ENCODE results near the gene ANKRD63. TPM values are rescaled to one million over a fixed set of nuclear protein-coding genes. Genes with fewer than 3 reads are reported as not detected.

Gene ANKRD63
- polyA plus RNA-seq, 4 donors: 0.11 to 0.56 (median 0.48) TPM; not detected in 1

DNA sequence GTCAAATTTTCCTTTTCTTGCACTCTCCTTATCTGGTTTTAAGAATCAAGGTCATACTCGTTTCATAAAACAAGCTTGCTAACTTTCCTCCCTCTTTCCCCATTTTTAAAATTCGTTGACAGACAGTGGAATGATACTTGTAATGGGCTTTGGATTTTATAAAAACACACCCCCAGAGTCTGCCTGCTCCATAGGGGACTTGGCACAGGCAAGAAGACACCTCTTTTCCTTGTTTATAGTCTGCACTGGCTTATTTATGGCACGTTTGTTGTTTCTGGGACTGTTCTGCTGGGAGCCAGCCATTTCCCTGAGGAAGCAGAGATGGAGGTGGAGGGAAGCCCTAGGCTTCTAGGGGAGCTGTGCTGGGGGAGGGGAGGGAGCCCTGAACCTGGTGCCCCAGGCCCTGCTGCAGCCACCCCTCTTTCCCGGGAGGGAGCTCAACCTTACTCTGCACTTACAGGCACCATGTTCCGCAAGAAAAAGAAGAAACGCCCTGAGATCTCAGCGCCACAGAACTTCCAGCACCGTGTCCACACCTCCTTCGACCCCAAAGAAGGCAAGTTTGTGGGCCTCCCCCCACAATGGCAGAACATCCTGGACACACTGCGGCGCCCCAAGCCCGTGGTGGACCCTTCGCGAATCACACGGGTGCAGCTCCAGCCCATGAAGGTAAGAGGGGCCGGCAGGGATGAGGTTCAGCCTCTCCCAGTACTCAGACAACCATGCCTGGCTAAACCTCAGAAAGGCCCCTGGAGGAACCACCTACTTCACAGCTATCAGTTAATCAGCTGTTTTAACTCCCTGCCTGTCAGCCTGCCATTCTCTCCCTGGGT lies 18.3 kb downstream of the ANKRD63 start:
- no peak for DNase-seq (ENCODE audit: low read depth in 4 of 4, low spot score in 2 of 4)

DNA sequence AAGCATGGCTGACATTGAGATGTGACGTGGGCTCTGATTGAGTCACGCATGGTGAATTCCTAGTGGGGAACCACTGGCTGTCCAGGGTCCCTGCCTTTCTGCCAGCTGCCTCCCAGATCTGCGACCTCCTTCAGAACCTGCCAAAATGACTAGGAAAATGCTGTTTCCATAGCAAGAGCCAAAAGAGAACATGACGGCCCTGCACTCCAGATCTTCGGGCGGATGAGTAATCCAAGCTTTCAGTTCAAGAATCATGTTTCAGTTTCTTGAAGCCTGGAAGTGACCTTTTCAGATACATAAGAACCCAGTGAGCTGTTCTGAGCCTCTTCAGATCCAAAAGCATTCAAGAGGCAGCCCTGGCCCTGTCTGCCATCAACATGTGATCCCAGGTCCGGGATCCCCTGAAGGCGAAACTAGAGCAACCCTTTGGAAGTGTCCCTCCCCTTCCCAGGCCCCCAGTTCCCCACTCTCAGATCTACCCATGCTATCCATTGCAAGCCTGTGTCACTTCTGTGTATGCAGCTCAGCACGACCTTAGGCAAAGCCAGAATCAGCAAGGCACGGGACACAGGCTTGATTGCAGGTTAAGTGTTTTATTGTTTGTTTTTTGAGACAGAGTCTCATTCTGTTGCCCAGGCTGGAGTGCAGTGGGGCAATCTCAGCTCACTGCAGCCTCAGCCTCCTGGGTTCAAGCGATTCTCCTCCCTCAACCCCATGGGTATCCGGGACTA lies 19.7 kb downstream of the ANKRD63 start:
- no peak for DNase-seq (ENCODE audit: low read depth in 4 of 4, low spot score in 2 of 4)

DNA sequence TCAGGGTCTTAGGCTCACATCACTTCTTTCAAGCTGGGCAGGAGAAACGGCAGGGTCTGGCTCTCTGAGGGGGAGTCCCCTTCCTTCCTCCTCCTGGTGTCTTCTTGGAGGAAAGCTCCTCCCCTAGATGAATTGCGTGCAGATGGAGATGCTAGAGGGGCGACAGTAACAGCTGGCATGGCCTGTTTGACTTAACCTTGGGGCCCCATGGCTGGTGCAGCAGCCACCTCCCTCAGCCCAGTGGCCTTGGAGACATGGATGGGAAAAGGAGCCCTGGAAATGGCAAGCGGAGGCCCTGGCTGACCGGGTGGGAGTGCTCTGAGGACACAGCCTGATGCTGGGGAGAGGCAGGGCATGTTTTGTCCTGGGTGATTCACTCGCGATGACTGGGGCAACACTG lies 23.8 kb downstream of the ANKRD63 start:
- DNase-seq (ENCODE audit: low read depth in 4 of 4, low spot score in 2 of 4): no peak

- no peak for DNase-seq (ENCODE audit: low read depth in 4 of 4, low spot score in 2 of 4)
These were observed 24.3 kb downstream of the ANKRD63 start for GRCh38 chr15:40258544-40258943.

GRCh38 chr15:40257656-40258450 lies 25.0 kb downstream of the ANKRD63 start:
- DNase-seq (ENCODE audit: low read depth in 4 of 4, low spot score in 2 of 4): no peak

DNA sequence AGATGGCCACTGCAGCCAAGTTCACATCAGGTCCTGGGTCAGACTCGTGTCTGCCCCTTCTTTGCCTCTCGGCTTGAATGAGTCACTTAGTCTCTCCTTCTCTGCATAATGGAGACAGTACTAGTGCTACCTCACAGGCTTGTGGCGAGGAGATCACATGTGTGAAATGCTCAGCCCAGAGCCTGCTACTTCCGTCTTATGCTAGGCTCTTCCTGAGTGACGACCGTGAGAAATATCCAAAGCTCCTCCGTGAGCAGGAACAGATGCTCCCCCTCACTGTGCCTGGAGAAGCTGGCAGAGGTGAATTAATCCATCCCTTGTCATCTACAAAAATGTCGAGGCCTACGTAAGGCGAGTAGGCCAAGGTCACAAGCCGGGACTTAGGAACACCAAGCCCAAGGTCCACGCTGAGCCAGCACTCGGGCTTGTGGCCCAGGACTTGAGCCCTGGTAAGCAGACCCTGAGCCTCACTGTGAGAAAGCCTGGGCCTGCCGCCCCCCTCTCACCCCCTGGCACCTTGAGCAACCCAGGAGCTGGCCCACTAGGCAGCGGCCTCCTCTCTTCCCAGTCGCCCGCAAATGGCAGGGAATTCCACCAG lies 26.1 kb downstream of the ANKRD63 start:
- no peak for DNase-seq (ENCODE audit: low read depth in 4 of 4, low spot score in 2 of 4)

DNA sequence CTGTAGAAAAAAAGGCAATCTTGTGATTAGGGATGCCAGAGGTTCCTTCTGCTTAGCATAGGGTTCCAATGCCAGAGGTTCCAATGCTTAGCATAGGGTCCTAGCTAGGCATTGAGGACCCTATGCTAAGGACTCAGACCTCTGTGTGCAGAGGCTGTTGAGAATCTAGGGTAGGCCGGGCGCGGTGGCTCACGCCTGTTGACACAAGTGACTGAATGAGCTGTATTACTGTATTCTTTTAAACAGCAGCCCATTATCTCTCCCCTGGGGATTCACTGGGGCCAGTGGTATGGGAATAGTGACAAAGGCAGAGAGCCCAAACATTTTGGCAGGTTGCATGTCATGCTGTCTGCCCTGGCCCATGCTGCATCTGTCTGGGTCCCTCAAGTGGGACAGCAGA lies 27.8 kb downstream of the ANKRD63 start:
- no peak for DNase-seq (ENCODE audit: low read depth in 4 of 4, low spot score in 2 of 4)

- no peak for DNase-seq (ENCODE audit: low read depth in 4 of 4, low spot score in 2 of 4)
These were observed 28.4 kb downstream of the ANKRD63 start for GRCh38 chr15:40254452-40254851.

- DNase-seq (ENCODE audit: low read depth in 4 of 4, low spot score in 2 of 4): no peak
These were observed 29.6 kb downstream of the ANKRD63 start for GRCh38 chr15:40253167-40253790.

GRCh38 chr15:40252438-40253166 lies 30.3 kb downstream of the ANKRD63 start:
- no peak for DNase-seq (ENCODE audit: low read depth in 4 of 4, low spot score in 2 of 4)

GRCh38 chr15:40252141-40252437 lies 30.8 kb downstream of the ANKRD63 start:
- no peak for DNase-seq (ENCODE audit: low read depth in 4 of 4, low spot score in 2 of 4)

DNA sequence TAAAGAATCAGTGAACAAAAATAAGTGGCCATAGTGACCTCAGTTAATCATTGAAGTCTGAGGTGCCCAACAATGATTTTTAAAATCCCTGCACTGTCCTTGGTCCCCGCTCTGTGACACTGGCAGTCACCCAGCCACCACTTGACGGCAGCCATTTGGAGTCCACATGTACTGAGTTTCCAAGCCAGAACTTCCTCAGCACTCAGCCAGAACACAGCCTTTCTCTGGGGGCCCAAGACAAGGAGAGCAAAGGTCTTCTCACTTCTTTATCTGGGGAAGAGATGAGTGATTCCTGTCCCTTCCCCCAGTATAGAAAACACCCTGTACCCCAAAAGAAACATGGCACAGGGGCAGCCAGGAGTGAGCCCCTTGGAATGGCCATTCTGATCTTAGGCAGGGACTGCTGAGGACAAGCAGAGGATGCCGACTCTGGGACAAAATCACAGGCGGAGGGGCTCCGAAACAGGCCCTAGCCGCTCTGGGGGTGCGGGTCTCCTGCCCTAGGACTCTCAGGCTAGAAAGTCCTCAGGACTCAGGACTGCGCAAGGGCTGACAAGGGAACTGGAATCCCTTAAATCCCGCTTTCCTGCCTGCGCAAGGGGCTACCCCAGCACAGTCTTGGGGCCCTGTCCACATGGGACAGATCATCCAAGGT lies 31.3 kb downstream of the ANKRD63 start:
- DNase-seq (ENCODE audit: low read depth in 4 of 4, low spot score in 2 of 4): no peak

GRCh38 chr15:40250771-40251483 lies 31.9 kb downstream of the ANKRD63 start:
- no peak for DNase-seq (ENCODE audit: low read depth in 4 of 4, low spot score in 2 of 4)

DNA sequence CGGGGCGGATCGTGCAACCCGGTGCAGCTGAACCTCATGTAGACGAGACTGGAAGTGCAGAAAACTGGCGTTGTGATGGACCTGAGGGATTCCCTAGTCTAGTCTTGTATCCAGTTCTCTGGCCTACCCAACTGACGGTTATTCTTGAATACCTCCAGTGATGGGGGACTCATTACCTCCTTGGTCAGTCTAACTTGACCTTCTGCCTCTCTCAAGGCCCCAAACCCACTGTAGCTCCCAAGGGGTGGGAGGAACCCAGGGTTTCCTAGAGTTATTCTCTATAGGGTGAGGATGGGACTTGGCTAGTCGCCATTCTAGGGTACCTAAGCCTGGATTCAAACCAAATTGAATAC lies 32.6 kb downstream of the ANKRD63 start:
- no peak for DNase-seq (ENCODE audit: low read depth in 4 of 4, low spot score in 2 of 4)

DNA sequence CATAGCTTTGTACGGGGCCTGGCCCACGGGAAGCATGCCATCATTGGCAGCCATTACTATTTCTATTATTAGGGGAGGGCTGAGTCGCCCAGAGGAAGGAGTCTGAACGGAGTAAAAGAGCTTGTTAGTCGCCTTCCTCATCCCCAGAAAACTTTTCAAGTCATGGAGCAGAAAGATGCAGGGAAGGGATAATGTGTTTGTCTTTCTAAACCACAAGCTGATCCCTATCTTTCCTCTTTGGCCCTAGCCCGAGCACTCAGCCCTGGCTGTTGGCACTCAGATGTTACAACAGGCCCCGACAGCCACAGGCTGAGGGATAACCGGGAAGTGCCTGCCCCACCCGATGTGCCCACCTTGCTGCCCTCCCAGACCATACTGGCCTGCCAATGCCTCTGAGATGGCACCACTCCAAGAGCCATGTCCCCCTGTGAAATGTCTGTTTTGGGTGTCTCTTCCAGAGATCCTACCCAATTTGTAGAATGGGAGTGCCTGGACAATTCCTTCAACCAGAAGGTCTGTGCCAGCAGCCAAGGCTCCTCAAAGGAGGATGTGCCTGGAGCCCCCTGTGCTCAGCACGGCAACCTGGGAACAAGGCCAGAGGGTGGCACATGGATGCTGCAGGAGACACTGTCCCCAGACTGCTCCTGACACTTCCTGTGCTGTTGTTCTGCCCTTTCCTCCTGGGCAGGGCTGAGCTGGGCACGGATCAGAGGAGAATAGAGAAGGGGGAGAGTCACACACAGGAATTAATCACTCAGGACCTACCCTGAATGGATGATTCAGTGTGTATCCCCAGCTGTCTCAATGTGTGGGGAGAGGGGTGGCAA lies 33.2 kb downstream of the ANKRD63 start:
- no peak for DNase-seq (ENCODE audit: low read depth in 4 of 4, low spot score in 2 of 4)

DNA sequence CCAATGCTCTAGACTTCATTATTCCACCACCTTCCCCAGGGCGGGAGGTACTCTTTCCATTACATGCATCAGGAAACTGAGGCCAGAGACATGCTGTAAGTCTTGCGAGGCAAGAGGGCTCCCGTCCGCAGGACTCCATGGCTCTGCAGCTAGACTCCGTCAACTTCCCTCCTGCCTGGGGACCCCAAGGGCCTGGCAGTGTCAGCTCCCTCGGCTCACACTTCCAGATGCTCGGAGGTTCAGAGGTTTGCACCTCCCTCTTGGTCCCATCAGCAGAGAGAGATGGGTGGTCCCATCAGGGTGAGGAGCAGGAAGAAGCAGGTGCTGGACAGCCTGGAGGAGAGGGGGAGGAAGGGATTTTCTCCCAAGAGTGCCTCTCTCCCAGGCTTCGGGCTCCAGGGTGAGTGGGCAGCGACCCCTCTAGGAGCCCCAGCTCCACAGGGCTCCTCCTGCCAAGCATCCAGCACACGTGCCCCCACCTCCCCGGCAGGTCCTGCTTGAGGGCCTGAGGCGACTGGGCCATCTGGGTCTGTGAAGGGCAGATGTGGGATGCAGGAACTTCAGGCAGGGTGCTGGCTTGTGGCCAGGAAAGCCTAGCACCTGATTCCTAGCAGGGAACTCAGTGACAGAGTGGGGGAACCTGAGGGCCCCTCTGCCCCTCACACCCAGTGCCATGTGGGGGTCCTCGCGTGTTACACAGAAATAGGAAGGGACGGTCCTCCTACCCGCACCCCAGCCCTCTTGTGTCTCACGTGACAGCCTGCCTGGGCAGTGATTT lies 34.7 kb downstream of the ANKRD63 start:
- DNase-seq (ENCODE audit: low read depth in 4 of 4, low spot score in 2 of 4): no peak

DNA sequence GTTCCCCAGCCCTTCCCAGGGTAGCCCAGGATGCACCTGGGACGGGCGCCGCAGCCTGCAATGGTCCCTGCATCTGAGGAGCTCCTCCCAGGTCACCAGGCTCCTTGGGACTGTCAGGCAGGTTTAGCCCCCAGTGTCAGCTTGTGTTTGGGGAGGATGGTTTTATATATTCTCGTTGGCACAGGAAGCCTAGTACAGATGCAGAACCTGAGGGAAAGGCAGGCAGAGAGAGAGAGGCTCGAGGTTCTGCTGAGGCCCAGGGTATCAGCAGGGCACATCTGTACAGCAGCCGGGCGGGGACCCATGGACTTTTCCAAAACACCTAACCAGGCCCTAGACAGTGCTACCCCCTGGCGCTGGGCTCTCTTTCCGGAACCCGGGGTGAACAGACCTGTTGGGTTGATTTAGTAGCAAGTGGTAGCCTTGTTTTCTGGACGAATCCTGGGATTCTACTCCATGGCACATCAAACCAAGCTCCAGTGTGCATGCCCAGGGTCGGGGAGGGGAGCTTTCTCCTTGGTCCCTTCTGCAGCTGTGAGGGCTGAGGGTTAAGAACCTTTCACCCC lies 35.4 kb downstream of the ANKRD63 start:
- no peak for DNase-seq (ENCODE audit: low read depth in 4 of 4, low spot score in 2 of 4)
